ENCODE measurements around the gene HLX.

Gene HLX

DNA sequence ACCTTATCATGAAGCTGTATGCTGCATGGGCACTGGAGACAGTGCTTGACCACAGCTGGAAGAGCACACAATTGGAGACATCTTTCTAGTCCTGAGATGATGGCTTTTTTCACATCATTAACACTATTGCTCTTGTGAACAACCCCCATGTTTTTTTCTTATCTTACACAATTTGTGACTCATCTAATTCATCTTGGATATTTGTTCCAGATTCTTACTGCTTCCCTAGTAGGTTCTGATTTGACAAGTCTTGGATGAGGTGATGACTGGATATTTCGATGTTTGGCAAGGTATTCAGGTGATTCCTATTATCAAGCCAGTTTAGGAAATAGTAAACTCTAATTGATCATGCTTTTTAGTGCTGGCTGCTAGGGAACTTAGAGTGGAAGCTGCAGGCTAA is 23.7 kb downstream of the HLX start:
- TF ChIP-seq, protein P1, sequence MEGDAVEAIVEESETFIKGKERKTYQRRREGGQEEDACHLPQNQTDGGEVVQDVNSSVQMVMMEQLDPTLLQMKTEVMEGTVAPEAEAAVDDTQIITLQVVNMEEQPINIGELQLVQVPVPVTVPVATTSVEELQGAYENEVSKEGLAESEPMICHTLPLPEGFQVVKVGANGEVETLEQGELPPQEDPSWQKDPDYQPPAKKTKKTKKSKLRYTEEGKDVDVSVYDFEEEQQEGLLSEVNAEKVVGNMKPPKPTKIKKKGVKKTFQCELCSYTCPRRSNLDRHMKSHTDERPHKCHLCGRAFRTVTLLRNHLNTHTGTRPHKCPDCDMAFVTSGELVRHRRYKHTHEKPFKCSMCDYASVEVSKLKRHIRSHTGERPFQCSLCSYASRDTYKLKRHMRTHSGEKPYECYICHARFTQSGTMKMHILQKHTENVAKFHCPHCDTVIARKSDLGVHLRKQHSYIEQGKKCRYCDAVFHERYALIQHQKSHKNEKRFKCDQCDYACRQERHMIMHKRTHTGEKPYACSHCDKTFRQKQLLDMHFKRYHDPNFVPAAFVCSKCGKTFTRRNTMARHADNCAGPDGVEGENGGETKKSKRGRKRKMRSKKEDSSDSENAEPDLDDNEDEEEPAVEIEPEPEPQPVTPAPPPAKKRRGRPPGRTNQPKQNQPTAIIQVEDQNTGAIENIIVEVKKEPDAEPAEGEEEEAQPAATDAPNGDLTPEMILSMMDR (IDR thresholded peaks at IDR 0.05; ENCODE audit: insufficient read depth, low read length, missing control alignments) = no peak
- ChIA-PET CTCF (interaction anchor here (1.0 to 1.1 kb wide), 2 partner anchors 301 to 533 kb away, joined by 3 read pairs; no protein-coding TSS in a partner anchor), POLR2A (no interaction called here)
- no peak overlapping the region for H3K4me3 ChIP-seq (ENCODE audit: low read depth, low read length)
- no peak for DNase-seq (ENCODE audit: low read depth, low spot score)

DNA sequence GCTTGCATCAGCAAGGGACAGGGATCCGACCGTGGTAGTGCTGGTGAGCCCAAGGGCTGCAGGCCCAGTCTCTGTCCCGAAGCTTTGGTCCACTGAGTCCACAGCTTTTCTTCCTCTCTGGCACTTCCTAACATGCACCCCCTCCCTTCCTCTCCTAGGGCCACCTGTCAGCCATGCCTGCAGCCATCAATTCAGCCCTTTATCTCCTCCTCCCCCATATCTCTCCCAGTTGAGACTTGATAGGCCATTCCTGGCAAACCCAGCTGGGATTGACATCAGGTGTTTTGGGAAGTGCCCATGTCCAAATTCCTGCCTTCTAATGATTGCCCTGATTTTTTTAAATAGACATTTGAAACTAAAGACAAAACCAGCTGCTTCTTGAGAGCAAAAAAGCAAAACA is 25.6 kb downstream of the HLX start:
- no peak overlapping the region for H3K4me3 ChIP-seq (ENCODE audit: low read depth, low read length)
- TF ChIP-seq, protein P1 (IDR thresholded peaks at IDR 0.05; ENCODE audit: insufficient read depth, low read length, missing control alignments) = no peak
- CTCF ChIA-PET = interaction anchor here (1.1 to 3.0 kb wide), 6 partner anchors 11 to 1550 kb away, joined by 3 to 15 read pairs (median 6); no protein-coding TSS in a partner anchor
- POLR2A ChIA-PET = no interaction called here
- DNase-seq (ENCODE audit: low read depth, low spot score) = no peak

DNA sequence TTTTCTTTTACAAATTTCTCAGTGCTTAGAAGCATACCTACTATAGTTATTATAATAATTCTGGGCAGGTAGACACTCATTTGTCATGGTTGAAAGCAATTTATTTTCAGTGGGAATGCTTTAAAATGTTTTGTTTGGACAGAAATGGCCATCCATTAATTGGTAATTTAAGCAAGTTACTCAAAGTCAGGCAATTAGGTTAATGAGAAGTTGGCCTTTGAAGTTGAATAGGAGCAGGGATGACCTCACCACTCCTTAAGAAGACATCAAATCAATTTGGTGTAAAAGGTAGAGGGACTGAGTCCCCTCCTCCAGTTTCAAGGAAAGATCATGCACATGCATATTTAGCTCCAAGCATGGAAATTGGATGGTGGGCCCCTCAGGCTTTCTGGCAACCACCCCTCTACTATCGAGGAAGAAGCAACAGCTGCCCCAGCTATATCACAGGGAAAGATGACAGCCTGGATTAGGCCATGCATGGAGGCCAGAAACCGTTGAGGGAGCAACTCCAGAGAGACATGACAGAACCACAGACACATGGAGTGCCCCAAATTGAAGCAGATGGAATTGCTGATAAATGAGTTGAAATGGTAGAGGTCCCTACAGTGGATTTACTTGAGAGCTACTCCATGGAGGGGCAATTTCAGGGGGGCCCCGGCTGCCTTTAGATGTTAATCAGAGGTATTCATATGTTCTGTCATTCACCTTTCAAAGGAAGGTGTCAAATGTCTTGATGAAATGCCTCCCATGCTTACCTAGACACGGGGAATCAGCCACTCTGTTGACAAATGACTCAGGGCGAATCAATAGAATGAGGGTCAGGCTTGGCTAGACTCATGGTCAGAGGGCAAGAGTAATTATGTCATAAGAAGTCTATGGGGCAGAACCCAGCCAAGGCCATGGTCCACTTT is 26.7 kb downstream of the HLX start:
- TF ChIP-seq, protein P1 (IDR thresholded peaks at IDR 0.05; ENCODE audit: insufficient read depth, low read length, missing control alignments) = no peak
- CTCF ChIA-PET = interaction anchor here (1.0 to 3.0 kb wide), 5 partner anchors 10 to 1549 kb away, joined by 3 to 15 read pairs (median 6); no protein-coding TSS in a partner anchor
- DNase-seq (ENCODE audit: low read depth, low spot score) = no peak
- no peak overlapping the region for H3K4me3 ChIP-seq (ENCODE audit: low read depth, low read length)
- POLR2A ChIA-PET = no interaction called here

DNA sequence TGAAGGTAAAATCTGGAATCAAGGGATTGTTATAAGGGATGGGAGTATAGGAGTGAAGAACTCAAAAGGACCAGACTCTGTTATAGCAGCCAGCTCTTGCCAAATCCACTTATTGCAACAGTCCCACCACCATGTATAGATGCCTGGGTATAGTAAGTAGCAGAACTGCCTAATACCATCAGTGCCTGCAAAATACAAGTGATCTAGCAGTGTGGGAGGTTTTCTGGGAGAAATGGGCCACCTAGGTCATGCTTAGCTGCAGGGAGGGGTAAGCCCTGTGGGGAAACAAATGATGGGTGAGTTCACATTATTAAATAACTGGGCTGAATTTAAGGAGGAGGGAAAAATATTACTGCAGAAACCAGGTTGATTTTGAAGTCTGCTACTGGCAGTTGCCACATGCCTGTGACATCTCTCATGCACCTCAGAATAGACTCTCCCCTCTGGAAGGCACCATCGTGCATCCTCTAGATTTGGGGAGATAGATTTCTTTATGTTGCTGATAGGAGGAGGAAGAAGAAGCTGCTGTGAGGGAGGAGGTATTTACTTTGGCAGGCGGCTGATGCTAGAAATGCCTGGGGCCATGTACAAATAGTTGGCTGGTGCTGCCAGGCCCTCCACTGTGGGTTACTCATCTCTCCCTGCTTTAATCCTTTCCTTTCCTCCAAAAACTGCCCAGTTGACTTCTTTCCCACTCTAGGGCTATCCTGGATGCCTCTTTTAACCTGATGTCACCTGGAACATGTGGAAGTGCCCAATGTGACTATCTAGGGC is 27.5 kb downstream of the HLX start:
- ChIA-PET CTCF (interaction anchor here (1.0 to 4.2 kb wide), 7 partner anchors 9 to 527 kb away, joined by 3 to 45 read pairs (median 6); no protein-coding TSS in a partner anchor), POLR2A (no interaction called here)
- H3K4me3 ChIP-seq (ENCODE audit: low read depth, low read length) = no peak overlapping the region
- DNase-seq (ENCODE audit: low read depth, low spot score) = no peak
- TF ChIP-seq, protein P1 (IDR thresholded peaks at IDR 0.05; ENCODE audit: insufficient read depth, low read length, missing control alignments) = no peak

DNA sequence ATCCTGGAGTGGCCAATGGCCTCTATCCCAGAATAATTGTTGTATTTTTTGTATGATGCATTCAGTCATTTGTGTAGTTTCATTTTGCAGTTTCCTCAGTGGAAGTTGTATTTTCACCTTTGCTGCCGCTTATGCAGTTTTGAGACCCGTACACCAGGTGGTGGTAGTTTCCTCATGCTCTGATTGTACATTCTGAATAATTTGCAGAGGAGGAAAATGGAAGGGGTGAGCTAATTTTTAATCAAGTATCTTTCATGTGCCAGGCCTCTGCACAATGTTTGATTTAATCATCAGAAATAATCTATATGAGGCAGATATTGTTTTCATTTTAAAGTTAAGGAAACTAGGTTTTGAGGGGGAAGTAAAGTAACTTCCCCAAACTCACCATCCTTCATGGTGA is 29.5 kb downstream of the HLX start:
- CTCF ChIA-PET = interaction anchor here (0.6 to 4.2 kb wide), 11 partner anchors 9 to 527 kb away, joined by 3 to 45 read pairs (median 4); no protein-coding TSS in a partner anchor

More for the DNA sequence above, 29.5 kb downstream of the HLX start:
- no peak for DNase-seq (ENCODE audit: low read depth, low spot score)
- POLR2A ChIA-PET = no interaction called here
- TF ChIP-seq, protein P1 (IDR thresholded peaks at IDR 0.05; ENCODE audit: insufficient read depth, low read length, missing control alignments) = peak; percentile 46
- no peak overlapping the region for H3K4me3 ChIP-seq (ENCODE audit: low read depth, low read length)

Data from AG04449 (cell line).